Measurements from ENCODE around the gene HSPG2.
"Not testable (repeated sequence)": the region's sequence is repeated elsewhere in the genome, so short reads cannot be mapped to it uniquely, and the experiment has no call there.

Gene HSPG2

GRCh38 chr1:21840981-21841380, 96.1 kb downstream of the HSPG2 start:
- no peak for DNase-seq

DNA sequence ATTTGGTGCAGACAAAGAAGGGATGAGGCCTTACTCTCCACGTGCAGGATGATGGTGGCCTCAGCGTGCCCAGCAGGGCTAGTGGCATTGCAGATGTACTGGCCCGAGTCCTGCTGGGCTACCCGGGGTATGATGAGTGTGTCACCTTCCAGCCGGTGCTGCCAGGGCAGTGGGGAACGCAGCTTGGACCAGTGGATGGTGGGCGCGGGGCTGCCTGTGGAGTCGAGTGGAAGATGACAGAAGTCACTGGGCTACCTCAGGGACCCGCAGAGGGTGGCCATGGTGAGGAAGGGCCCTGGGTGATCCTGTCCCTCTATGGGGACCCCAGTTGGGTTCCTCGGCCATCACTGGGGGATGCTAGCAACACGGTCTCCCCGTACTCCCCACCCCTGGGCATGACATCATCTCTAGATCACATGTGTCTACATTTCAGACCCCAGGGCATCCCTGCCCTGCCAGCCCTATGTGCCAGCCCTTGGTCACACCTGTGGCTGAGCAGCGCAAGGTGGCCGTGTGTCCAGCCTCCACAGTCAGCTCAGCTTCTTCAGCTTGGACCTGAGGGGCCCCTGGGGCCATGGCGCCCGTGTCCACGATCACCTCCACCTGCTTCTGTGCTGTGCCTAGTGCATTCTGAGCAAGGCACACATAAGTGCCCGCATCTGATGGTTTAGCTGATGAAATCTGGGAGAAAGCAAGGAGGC, 97.6 kb downstream of the HSPG2 start:
- no peak for DNase-seq

DNA sequence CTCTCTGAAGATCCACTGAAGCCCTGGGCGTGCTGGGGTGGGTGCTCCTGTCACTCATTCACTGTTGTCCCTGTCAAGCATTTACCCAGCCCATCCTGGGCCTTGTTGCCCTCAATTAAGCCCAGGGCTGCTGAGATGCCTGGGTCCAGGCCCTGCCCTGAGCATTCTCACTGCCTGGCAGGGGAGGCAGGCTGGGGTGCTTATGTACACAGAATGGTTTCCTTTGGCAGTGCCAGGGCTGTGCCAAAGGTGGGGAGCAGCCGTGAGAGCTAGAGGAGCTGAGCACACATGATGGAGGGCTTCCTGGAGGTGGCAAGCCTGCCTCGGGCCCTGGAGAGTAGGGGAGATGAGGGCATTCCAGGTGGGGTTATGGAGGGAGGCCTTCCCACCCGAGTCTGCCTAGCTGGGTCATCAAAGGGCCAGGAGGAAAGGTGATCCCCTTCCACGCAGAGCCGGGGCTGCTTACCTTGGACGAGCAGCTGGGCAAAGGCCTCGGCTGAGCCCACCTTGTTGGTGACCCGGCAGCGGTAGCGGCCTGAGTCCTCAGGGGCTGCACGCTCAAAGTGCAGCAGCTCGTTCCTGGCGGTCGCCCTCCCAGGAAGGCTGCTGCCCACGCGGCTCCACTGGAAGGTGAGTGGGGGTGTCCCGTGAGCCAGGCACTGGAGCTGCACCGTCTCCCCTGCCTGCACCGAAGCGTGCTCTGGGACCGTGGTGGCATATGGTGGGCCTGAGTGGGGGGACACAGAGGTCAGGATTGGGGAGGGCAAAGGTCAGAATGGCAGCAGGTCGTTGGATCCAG, 98.6 kb downstream of the HSPG2 start:
- DNase-seq, result no peak

GRCh38 chr1:21837476-21837875, 99.6 kb downstream of the HSPG2 start:
- no peak for DNase-seq

DNA sequence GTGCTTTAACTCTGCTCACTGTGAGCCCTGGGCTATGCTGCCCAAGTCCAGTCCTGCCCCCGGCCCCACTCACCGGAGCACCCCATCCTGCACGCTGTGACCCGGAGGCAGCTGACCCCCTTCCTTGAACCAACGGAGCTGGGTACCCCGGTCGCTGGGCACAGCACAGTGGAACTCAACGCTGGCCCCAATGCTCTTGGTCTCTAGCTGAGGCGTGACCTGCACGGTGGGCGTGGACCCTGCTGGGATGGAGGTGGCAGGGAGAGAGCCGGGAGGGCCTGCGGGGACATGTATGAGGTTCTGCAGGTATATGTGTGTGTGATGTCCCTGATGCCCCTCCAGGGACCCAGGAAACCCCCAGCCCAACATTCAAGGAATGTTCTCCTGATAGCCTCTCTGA, 100.4 kb downstream of the HSPG2 start:
- DNase-seq, result no peak

GRCh38 chr1:21836010-21836409, 101.1 kb downstream of the HSPG2 start:
- no peak for DNase-seq

DNA sequence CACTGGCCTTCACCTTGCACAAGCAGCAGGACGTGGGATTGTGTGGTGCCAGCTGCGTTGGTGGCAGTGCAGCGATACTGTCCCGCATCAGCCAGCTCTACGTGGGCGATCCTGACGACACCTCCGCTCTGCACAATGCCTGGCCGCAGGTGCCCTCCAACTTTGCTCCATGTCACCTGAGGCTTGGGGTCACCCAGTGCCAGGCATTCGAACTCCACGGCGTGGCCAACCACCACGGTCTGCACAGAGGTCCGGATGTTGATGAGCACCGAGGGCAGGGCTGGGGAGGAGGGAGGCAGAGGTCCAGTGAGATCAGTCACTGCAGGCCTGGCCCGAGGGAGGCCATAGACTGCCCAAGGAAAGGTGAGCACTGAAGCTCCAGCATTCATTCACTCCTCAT, 102.4 kb downstream of the HSPG2 start:
- no peak for DNase-seq

DNA sequence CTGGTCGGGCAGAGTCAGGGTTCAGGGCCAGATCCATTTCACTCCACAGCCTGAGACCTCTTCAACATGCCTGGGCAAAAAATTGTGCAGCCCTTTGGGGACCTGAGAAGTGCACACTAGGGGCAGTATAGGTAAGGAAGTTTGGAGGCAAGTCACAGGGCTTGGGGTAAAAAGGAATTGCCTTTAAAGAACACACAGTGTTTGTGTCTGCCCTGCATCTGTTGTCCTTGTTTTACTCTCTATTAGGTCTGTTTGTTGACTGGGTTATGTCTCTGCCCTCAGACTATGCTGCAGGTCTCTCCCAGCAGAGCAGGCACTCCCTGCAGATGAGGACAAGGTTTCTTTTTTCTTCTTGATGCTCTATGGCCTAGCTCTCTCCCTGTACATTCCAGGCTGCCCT, 103.0 kb downstream of the HSPG2 start:
- no peak for DNase-seq

DNA sequence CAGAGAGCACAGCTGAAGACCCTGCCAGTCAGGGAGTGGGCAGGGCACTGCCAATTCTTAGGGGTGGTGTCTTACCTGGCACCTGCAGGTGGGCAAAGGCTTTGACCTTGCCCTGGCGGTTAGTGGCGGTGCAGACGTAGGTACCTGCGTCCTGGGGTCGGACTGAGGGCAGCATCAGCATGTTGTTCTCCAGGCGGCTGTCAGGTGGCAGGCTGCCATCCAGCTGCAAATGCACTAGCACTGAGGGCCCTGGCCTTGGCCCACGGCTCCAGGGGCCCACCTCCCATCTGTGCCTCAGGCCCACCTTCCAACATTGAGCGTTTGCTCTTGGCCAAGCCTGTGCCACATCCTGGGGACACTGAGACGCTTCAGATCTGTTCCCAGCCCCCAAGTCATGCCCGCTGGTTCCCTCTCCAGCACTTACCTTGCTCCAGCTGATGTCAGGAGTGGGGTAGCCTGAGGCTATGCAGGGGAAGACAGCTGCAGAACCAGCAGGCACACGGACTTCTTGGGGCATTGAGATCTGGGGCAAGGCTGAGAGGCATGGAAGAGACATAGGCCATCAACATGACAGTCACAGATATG, 103.6 kb downstream of the HSPG2 start:
- no peak for DNase-seq

DNA sequence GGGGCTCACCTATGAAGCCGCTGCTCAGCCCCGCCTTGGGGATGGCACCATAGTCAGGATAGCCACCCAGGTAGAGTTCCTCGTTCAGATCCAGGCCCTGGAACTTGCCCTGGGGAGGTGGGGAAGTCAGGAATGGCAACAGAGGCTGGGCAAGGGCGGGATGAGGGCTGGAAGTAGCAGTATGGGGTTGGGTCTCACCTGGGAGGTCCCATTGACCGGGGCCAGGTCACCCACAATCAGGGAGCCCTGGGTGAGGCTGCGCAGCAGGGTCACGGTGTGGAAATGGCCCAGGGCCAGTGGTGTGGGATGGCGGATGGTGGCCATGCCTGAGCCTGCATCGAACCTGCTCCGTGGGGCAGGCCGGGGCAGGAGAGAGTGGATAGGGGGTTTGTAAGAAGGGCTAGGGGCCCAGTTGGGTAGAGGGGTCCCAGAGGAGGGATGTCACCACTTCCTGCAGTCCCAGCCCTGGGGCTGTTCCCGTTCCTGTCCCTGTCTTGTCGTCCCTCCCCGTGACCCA, 105.6 kb downstream of the HSPG2 start:
- no peak for DNase-seq

DNA sequence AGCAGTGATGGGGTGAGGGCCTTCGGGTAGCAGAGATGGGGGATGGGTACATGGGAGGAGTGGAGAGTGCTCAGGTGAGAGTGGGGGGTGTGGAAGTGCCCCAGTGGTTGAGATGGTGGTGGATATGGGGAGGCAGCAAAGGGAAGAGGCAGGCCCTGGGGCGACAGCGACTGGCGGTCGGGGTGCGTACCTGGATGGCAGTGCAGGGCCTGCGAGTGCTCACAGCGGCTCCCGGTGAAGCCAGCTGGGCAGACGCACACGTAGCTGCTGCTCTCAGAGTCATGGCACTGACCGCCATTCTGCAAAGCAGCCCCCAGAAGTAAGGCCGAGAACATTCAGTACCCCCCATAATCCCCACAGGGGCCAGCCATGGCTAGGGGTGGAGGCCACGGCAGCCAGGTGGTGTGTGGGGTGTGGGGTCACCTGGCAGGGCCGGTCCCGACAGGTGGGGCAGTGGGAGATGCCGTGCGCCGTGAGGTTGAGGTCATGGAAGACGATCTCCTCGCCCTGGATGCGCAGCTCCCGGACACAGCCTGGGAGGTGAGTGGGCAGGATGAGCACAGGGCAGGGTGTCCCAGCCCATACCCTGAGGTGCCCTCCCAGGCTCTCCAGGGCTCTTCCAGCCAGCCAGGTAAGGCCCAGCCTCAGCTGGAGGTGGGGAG, 106.2 kb downstream of the HSPG2 start:
- no peak for DNase-seq

DNA sequence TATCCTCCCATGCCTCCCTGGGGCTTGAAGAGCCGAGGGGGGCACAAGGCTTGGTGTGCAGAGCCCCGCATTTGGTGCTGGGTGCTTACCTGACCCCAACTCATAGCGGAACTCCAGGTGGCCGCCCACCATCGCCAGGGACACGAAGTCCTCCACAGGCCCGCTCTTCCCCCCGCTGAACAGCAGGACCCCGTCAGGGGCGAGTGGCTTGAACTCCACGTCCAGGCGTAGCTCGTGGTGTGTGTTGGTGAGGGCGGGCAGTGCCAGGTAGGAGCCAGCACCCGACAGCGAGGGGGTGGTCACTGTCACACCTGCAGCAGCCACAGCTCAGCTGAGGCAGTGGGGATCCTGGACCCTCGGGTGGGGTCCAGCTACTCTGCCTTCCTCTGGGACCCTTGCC, 107.8 kb downstream of the HSPG2 start:
- no peak for DNase-seq

DNA sequence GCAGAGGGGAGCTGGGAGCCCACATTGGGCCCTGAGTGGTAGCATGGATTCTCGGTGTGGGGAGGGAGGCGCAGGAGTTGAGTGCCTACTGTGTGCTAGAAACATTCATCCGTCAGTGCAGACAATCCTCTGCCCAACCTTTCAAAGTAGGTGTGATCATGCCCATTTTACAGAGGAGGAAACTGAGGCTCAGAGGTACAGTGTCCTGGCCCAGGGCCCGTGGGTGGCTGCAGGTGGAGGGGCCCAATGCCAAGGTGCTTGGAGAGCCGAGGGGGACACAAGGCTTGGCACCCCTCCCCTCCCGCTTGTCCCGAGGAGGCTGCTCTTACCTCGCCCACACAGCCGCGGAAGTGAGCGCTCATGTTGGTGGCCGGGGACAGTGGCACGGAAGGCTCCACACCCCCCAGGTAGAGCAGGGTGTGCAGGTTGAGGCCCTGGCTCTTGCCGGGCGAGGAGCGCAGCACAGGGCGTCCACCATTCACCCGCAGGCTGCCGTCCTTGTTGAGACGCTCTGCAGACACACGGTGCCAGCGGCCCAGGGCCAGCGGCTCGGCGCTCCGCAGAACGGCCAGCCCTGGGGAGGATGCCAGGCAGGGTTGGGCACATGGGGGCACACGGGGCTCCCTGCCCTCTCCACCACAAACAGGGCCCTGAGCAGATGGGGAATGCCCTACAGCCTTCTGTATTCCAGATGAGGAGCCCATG, 108.5 kb downstream of the HSPG2 start:
- DNase-seq, result no peak

DNA sequence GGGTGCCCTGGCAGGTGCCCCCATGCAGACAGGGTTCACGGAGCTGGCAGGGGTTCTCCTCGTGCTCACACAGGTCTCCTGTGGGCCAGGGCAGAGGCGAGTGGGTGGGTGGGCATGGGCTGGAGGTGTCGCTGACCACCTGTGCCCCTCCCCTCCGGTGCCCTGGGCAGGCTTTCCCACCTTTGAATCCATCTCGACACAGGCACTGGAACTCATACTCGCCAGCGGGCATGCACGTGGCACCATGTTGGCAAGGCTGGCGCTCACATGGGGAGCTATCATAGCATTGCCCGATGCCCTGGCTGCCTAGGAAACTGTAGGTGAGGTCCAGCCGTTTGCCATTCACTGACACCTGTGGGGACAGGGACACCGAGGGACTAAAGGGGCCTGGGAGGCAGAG, 109.0 kb downstream of the HSPG2 start:
- DNase-seq, result no peak

GRCh38 chr1:21827141-21827679, 109.9 kb downstream of the HSPG2 start:
- no peak for DNase-seq

GRCh38 chr1:21826694-21827093, 110.4 kb downstream of the HSPG2 start:
- DNase-seq, result not testable (repeated sequence)

DNA sequence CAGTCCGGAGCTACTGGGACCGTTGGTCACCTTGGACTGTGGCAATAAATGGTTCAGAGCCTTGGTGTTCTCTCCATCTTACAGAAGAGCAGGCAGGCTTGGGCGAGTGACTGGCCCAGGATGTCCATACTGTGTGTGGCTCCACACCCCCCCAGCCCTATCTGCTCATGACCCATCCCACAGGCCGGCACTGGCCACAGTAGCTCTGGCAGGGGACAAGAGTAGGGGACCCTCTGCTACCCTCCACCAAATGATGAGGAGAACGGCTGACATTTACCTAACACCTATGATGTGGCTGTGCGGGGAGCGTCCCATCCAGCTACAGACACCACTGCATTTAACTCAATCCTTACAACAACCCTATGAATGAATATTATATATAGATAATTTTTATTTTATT, 111.7 kb downstream of the HSPG2 start:
- DNase-seq, result no peak

DNA sequence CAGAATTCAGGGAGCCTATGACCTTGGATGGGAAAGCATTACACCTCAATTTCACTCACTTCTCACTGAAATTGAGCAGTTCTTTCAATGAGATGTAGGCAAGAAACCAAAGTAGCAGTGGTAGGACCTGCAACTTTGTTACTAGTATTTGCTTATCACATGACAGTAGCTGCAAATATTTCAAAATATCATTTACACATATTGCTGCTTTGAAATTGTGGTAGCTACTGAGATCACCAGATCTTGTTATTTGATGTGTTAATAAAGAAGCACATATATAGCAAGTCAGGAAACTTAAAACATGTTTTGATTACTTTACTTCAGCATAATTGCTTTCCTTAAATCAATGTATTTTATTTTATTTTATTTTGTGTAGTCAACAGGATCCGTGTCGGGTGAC, 112.2 kb downstream of the HSPG2 start:
- no peak for DNase-seq

GRCh38 chr1:21823980-21824702, 113.0 kb downstream of the HSPG2 start:
- no peak for DNase-seq

GRCh38 chr1:21823206-21823979, 113.7 kb downstream of the HSPG2 start:
- DNase-seq, result no peak

DNA sequence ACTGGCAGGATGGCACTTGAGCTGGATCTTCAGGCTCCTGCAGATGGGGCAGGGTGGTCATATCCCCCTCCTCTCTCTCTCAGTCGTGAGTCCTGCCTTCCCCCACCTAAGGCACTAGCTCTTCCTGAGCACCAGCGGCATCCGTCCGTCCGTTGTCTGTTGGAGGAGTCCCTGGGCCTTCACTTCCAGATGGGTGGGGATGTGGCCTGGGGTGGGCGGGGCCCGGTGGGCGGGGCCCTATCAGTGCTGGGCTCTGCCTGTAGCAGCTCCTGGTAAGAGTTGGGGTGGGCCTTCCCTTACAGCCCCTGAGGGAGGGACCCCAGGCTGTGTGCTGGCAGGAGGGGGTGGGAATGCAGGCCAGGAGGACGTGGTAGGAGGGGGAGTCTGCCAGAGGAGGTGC, 114.8 kb downstream of the HSPG2 start:
- DNase-seq, result no peak

All from HCEC 1CT (cell line).